Testis (tissue), 2 donors: ENCODE measurements around the gene TLE5.

ENCODE experiments used
- POLR2A ChIP-seq: fragments of 450-650 bp; IDR thresholded peaks from one replicate; pipeline ENCODE4 v1.6.1; 2017; ENCODE audit warnings: antibody characterized with exemption, mild to moderate bottlenecking, moderate library complexity
- TF ChIP-seq, protein P1 (sequence below), 3 experiments: fragments of 450-650 bp in 2 of 3; fragments of 200-600 bp in 1 of 3; sonication (generic) in 1 of 3; IDR thresholded peaks; one replicate each; pipeline ENCODE4 v1.5.1; 2016 to 2019; ENCODE audit warnings: antibody characterized with exemption in 3 of 3, mild to moderate bottlenecking in 2 of 3, moderate library complexity in 1 of 3

DNA sequence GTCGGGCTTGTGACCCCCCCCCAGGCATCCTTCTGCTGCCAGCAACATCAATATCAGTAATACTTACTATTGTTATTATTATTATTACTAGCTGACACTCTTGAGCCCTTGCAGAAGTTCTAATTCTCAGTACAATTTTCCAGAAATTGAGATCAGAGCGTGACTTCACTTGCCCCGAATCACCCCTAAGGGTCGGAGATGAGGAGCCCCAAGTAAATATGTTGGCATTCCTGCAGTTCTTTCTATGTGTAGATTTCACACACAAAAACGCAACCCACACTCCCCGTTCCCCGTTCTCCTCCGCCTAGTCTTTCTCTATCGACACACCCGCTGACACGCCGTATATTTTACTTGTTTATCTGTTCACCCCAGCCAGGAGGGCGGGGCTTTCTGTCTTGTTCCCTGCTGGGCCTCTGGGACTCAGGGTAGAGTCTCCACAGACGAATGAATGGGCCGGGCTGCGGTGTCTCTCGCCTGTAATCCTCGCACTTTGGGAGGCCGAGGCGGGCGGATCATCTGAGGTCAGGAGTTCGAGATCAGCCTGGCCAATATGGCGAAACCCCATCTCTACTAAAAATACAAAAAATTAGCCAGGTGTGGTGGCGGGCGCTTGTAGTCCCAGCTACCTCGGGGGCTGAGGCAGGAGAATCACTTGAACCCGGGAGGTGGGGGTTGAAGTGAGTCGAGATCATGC is 14.7 kb downstream of the TLE5 start:
- TF ChIP-seq, protein P1, sequence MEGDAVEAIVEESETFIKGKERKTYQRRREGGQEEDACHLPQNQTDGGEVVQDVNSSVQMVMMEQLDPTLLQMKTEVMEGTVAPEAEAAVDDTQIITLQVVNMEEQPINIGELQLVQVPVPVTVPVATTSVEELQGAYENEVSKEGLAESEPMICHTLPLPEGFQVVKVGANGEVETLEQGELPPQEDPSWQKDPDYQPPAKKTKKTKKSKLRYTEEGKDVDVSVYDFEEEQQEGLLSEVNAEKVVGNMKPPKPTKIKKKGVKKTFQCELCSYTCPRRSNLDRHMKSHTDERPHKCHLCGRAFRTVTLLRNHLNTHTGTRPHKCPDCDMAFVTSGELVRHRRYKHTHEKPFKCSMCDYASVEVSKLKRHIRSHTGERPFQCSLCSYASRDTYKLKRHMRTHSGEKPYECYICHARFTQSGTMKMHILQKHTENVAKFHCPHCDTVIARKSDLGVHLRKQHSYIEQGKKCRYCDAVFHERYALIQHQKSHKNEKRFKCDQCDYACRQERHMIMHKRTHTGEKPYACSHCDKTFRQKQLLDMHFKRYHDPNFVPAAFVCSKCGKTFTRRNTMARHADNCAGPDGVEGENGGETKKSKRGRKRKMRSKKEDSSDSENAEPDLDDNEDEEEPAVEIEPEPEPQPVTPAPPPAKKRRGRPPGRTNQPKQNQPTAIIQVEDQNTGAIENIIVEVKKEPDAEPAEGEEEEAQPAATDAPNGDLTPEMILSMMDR (IDR thresholded peaks at IDR 0.05) = no peak
- no peak for TF ChIP-seq POLR2A
